Peyer's patch (tissue), 4 donors: Measurements from ENCODE around the gene HPCAL1.

Experiments
- CTCF ChIP-seq, 6 experiments: fragments of 450-650 bp in 4 of 6; fragments of 200-600 bp in 2 of 6; sonication (generic) in 1 of 6; IDR thresholded peaks; one replicate each; pipeline ENCODE4 v1.5.1; 2017 to 2019; ENCODE audit warnings: antibody characterized with exemption in 6 of 6, mild to moderate bottlenecking in 3 of 6, moderate library complexity in 1 of 6
- POLR2A ChIP-seq, 2 donors: fragments of 450-650 bp; IDR thresholded peaks; one replicate each; pipeline ENCODE4 v1.5.1; 2017; ENCODE audit warnings: antibody characterized with exemption in 2 of 2, mild to moderate bottlenecking in 2 of 2, moderate library complexity in 2 of 2

- TF ChIP-seq CTCF (IDR thresholded peaks at IDR 0.05): no peak
- TF ChIP-seq POLR2A (IDR thresholded peaks at IDR 0.05): no peak
These were observed 39.7 kb downstream of the HPCAL1 start for GRCh38 chr2:10342245-10342951.
